SU-DHL-6 (cell line): ENCODE measurements around the gene PSIP1.

Experiments used
- EZH2phosphoT487 ChIP-seq: fragments of 200-600 bp; sonication (generic), shearing (Covaris generic); conservative IDR thresholded peaks from 2 replicates; pipeline ENCODE4 v1.6.1; 2018; ENCODE audit warnings: mild to moderate bottlenecking, antibody characterized with exemption, low read length, moderate library complexity, mixed read lengths
- TF ChIP-seq, protein P1 (sequence below): fragments of 200-600 bp; sonication (generic); IDR thresholded peaks from one replicate; pipeline ENCODE4 v1.5.1; 2017; ENCODE audit warnings: antibody characterized with exemption, mild to moderate bottlenecking, low read length, moderate library complexity; ENCODE audit not compliant: insufficient read depth, poor library complexity, severe bottlenecking

DNA sequence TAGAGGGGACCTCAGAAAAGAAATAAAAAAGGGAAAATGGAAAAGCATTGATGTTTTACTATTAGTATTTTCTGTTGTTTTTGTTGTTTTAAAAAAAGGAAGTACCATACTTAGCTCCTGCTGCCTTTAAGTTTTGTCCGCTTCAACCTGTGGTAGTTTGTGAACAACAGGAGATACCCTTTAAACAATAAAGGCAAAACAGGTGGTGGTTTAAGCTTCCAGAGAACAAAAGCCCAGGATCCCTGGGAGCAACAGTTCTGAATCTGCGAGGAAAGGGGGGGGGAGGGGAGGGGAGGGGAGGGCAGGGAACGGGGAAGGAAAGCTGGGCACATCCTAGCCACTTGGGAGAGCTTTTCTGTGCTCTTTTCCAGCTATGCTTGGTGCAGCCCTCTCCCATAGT, 2.1 kb upstream of the PSIP1 start:
- TF ChIP-seq, protein P1, sequence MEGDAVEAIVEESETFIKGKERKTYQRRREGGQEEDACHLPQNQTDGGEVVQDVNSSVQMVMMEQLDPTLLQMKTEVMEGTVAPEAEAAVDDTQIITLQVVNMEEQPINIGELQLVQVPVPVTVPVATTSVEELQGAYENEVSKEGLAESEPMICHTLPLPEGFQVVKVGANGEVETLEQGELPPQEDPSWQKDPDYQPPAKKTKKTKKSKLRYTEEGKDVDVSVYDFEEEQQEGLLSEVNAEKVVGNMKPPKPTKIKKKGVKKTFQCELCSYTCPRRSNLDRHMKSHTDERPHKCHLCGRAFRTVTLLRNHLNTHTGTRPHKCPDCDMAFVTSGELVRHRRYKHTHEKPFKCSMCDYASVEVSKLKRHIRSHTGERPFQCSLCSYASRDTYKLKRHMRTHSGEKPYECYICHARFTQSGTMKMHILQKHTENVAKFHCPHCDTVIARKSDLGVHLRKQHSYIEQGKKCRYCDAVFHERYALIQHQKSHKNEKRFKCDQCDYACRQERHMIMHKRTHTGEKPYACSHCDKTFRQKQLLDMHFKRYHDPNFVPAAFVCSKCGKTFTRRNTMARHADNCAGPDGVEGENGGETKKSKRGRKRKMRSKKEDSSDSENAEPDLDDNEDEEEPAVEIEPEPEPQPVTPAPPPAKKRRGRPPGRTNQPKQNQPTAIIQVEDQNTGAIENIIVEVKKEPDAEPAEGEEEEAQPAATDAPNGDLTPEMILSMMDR = no peak
- TF ChIP-seq EZH2phosphoT487 = no peak
